Large intestine (tissue), 3 donors: Measurements from ENCODE around the gene CNMD. TPM values are rescaled to one million over a fixed set of nuclear protein-coding genes. Genes with fewer than 3 reads are reported as not detected.
"Not testable (repeated sequence)": the region's sequence is repeated elsewhere in the genome, so short reads cannot be mapped to it uniquely, and the experiment has no call there.

ENCODE experiments used
- DNase-seq, 2 donors: peaks; one replicate each; pipeline versions ENCODE4 v3.0.0 to v3.0.0-alpha.2; 2013
- H3K27ac ChIP-seq: one replicate; pipeline ENCODE4 v1.5.1; 2013; ENCODE audit warnings: low read length
- H3K27me3 ChIP-seq: 2 replicates; pipeline ENCODE4 v1.6.1; 2013; ENCODE audit warnings: low read length; ENCODE audit not compliant: control insufficient read depth, insufficient read depth
- H3K36me3 ChIP-seq: 2 replicates; pipeline ENCODE4 v1.6.1; 2013; ENCODE audit warnings: low read length; ENCODE audit not compliant: control insufficient read depth, insufficient read depth
- H3K4me1 ChIP-seq: one replicate; pipeline ENCODE4 v1.6.1; 2013; ENCODE audit warnings: low read length; ENCODE audit not compliant: control insufficient read depth, insufficient read depth
- H3K4me3 ChIP-seq: one replicate; pipeline ENCODE4 v1.5.1; 2013; ENCODE audit warnings: low read length
- H3K9me3 ChIP-seq: one replicate; pipeline ENCODE4 v1.6.1; 2013; ENCODE audit warnings: mild to moderate bottlenecking, low read depth, low read length, moderate library complexity; ENCODE audit not compliant: control insufficient read depth
- WGBS: methylation state at CpG from one replicate; pipeline ENCODE4 v1.1.5; 2013; ENCODE audit warnings: low lambda C conversion rate; ENCODE audit not compliant: insufficient coverage; 5-methylcytosine and 5-hydroxymethylcytosine counted together
- polyA plus RNA-seq: library from polyadenylated mRNA; unstranded; fragments of 120-200 nt; gene quantifications from one replicate; pipeline ENCODE4 v1.2.1, GENCODE V29; 2013

CNMD gene
- polyA plus RNA-seq, 1 donor = 0.43 TPM

DNA sequence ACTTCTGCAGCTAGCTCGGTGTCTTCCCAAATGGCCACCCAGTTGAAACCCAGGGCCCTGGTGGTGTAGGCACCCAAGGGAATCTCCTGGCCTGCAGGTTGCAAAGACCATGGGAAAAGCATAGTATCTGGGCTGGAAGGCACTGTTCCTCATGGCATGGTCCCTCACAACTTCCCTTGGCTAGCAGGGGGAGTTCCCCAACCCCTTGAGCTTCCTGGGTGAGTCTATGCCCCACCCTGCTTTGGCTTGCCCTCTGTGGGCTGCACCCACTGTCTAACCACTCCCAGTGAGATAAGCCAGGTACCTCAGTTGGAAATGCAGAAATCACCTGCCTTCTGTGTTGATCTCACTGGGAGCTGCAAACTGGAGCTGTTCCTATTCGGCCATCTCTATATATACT, 18.3 kb downstream of the CNMD start:
- H3K27me3 ChIP-seq, H3K36me3 ChIP-seq, DNase-seq, H3K4me1 ChIP-seq, H3K4me3 ChIP-seq, H3K27ac ChIP-seq, H3K9me3 ChIP-seq: not testable (repeated sequence)
- WGBS = no CpG with 5 or more reads among the region's 2 CpGs

DNA sequence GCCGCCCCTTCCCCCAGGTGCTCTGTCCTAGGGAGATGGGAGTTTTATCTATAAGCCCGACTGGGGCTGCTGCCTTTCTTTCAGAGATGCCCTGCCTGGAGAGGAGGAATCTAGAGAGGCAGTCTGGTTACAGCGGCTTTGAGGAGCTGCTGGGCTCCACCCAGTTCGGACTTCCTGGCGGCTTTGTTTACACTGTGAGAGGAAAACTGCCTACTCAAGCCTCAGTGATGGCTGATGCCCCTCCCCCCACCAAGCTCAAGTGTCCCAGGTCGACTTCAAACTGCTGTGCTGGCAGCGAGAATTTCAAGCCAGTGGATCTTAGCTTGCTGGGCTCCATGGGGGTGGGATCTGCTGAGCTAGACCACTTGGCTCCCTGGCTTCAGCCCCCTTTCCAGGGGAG, 18.7 kb downstream of the CNMD start:
- not testable (repeated sequence) for H3K4me1 ChIP-seq, H3K27ac ChIP-seq, H3K36me3 ChIP-seq, H3K9me3 ChIP-seq, H3K27me3 ChIP-seq, H3K4me3 ChIP-seq, DNase-seq
- WGBS = no CpG with 5 or more reads among the region's 7 CpGs

DNA sequence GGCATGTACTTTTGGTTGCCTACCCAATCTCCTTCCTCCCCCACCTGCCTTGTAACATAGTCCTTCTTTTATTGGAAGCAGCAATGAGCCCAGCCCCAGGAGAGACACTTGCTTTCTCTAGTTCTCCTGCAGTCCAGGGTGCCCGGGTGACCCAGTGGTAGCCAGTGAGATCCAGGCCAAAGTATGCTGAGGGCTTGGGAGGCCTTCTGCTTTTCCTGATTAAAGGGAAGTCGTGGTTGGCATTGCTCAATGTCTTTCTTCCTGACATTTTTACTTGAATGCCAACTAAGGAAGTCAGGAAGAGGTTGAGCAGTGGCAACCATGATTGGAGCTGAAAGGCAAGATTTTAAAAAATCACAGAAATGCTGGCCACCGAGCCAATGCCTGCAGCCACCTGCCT, 25.7 kb downstream of the CNMD start:
- Histone ChIP-seq H3K27ac (no peak overlapping the region), H3K4me3 (no peak overlapping the region), H3K4me1 (no peaks in the 10 kb centered on the region), H3K27me3 (peaks cover 4% of the 10 kb centered on the region), H3K9me3 (no peaks in the 10 kb centered on the region), H3K36me3 (no peaks in the 10 kb centered on the region)
- DNase-seq = no peak
- no CpG with 5 or more reads among the region's 3 CpGs for WGBS

DNA sequence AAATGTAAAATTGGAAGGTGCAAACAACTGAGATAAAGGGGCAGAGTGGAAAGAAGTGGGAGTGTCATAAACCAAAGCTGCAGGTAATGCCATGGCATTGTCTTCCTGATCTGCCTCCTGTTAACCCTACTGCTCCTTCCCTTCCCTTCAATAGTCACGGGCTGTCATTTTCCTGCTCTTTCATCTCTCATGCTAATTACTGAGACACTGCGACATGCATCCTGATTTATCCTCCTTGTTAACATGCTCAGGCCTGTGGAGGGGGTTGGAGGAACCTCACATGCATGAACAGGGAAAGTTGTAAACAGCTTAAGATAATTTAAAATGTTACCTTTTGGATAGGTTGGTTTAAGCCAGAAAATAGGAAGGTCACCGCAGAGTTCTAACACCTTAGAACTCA, 27.2 kb downstream of the CNMD start:
- no peaks in the 10 kb centered on the region for H3K4me1 ChIP-seq
- H3K36me3 ChIP-seq = no peaks in the 10 kb centered on the region
- WGBS = 40% methylated on average over 1 of the region's 3 CpGs
- no peak for DNase-seq
- H3K27ac ChIP-seq = no peak overlapping the region
- H3K9me3 ChIP-seq = no peaks in the 10 kb centered on the region
- peaks cover 4% of the 10 kb centered on the region for H3K27me3 ChIP-seq
- no peak overlapping the region for H3K4me3 ChIP-seq

DNA sequence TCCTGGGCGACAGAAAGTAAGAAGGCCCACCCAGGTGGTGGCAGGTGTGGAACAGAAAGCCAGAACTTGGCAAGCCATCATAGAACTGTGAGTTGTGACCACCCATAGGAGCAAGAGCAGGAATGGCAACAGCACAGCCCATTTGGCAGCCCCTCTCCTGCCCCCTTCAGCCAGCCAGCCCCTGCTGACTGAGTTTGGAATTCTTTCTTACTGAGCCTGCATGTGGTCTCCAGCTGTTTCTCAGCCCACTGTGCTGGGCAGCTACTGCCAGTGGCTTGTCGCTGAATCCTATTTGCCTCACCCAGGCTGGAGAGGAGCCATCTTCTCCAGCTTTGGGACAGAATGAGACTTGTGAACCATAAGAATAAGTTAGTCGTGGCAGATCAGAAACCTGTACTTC, 28.3 kb downstream of the CNMD start:
- Histone ChIP-seq H3K4me1 (no peaks in the 10 kb centered on the region), H3K27ac (no peak overlapping the region), H3K36me3 (no peaks in the 10 kb centered on the region), H3K4me3 (no peak overlapping the region), H3K9me3 (no peaks in the 10 kb centered on the region), H3K27me3 (peaks cover 4% of the 10 kb centered on the region)
- no peak for DNase-seq
- WGBS = 80% methylated on average over 1 of the region's 3 CpGs

DNA sequence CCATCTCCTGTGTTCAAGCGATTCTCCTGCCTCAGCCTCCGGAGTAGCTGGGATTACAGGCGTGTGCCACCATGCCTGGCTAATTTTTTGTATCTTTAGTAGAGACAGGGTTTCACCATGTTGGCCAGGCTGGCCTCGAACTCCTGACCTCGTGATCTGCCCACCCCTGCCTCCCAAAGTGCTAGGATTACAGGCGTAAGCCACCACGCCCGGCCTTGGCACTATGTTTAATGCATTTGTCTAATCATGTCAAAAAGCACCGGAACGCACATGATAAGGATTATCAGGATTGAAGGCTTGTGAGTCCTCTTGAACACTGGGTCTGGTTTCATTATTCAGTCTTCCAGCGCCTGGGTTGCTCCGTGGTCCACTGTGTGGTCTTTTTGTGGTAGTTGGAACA, 31.4 kb downstream of the CNMD start:
- WGBS = no CpG with 5 or more reads among the region's 12 CpGs
- not testable (repeated sequence) for H3K9me3 ChIP-seq, H3K4me1 ChIP-seq, H3K27me3 ChIP-seq, H3K36me3 ChIP-seq, H3K27ac ChIP-seq, H3K4me3 ChIP-seq, DNase-seq

DNA sequence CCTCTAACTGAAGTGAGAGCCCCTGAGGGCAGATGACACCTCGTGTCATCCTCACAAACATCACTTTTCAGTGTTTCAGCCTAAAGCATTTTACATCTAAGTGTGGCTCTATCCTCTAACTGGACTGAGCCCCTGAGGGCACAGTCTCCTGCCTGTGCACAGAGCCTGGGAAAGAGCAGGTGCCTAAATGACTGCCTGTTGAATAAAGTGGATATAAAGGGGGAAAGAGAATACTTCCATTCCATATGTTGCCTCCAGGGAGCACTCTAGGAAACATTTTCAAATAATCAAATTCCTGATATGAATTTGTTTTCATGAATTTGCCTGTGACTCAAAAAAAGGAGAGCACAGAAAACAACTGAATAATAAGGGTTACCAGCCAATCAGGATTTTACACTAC, 32.2 kb downstream of the CNMD start:
- DNase-seq = no peak
- H3K9me3 ChIP-seq = no peaks in the 10 kb centered on the region
- H3K27ac ChIP-seq = no peak overlapping the region
- WGBS = no CpG with 5 or more reads among the region's 1 CpG
- no peaks in the 10 kb centered on the region for H3K36me3 ChIP-seq
- H3K4me3 ChIP-seq = no peak overlapping the region
- no peaks in the 10 kb centered on the region for H3K4me1 ChIP-seq
- H3K27me3 ChIP-seq = no peaks in the 10 kb centered on the region

DNA sequence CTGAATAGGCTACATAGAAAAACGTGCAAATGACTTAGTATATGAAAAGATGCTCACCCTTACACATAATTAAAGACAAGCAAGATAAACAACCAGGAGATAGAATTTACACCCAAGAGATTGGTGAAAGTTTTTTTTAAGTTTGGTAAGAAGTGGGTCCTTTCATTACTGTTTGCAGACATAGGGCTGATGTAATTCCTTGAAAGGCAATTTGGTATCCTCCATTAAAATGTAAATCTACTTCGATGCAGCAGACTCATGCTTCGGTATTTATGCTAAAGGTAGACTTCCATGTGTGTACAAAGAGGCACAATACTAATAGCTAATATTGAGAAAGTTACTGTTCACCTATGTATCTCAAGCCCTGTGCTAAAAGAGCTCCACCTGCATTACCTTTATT, 33.5 kb downstream of the CNMD start:
- Histone ChIP-seq H3K36me3 (no peaks in the 10 kb centered on the region), H3K4me3 (no peak overlapping the region), H3K9me3 (no peaks in the 10 kb centered on the region), H3K27me3 (no peaks in the 10 kb centered on the region), H3K4me1 (no peaks in the 10 kb centered on the region), H3K27ac (no peak overlapping the region)
- WGBS = 78% methylated on average over 1 of the region's 3 CpGs
- DNase-seq = no peak

DNA sequence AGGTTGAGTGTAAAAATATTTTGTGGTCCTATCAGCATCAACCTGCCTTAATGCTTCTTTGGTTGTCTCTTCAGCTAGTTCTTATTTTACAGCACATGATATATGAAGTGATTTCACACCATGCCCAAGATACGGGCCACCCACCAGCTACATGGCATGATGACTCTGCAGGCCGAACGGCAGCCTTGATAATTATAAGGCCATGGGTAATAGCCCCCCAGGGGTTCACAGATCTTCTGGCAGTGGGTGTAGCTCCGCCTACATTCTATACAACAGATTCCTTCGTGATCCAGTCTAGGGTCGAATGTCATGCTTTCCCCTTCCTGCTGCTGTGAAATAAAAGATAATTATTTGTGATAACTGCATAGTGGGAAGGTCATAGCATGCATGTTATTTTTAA, 36.1 kb downstream of the CNMD start:
- Histone ChIP-seq H3K27me3 (no peaks in the 10 kb centered on the region), H3K4me3 (no peak overlapping the region), H3K9me3 (no peaks in the 10 kb centered on the region), H3K4me1 (no peaks in the 10 kb centered on the region), H3K27ac (no peak overlapping the region), H3K36me3 (no peaks in the 10 kb centered on the region)
- WGBS = 20% methylated on average over 1 of the region's 6 CpGs
- DNase-seq = no peak

DNA sequence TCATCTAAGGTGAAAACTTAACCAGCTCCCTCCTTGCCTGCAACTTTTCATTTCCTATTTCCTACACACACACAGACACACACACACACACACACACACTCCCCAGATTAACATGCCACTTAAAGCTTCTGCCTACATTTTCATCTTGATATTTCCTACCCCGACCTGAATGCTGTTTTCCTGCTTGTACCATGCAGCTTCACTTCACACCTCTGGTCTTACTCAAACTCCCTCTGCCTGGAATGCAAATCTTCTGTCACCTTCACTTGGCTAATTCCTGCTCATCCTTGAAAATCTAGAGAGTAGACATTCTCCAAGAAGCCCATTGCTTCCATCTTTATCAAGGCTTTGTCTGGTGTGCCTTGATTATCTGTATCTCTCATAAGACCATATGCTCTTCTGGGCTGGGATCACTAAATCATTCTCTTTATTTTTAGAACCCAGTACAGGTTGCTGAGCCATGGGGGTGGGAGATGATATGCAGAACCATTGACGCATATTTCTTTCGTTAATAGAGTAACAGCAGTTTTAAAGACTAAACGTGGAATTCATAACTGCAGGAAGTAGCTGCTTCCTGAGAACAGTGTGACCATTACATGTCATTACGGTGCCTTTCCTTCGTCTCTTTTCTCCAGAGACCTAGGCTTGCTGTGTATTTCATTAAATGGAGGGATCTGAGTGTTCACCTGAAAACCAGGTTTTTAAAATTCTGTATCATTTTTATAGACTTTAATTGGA, 37.7 kb downstream of the CNMD start:
- Histone ChIP-seq H3K27me3 (no peaks in the 10 kb centered on the region), H3K36me3 (no peaks in the 10 kb centered on the region), H3K9me3 (no peaks in the 10 kb centered on the region), H3K4me1 (no peaks in the 10 kb centered on the region), H3K27ac (no peak overlapping the region), H3K4me3 (no peak overlapping the region)
- no peak for DNase-seq
- 87% methylated on average over 3 of the region's 6 CpGs for WGBS

DNA sequence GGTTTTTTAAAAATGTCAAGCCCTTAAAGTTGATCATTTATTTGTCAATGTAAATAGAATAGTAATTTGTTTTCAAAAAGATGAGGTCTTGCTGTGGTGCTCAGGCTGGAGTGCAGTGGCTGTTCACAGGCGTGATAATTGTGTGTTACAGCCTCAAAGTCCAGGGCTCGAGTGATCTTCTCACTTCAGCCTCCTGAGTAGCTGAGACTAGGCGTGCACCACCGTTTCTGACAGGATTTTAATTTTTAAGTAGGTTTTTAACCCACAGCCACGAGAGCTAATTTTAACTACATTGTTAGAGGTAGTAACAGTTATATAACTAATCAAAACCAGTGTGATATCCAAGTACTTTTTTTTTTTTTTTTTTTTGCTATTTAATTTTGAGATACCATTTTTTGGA, 43.1 kb downstream of the CNMD start:
- Histone ChIP-seq H3K36me3 (no peaks in the 10 kb centered on the region), H3K27me3 (no peaks in the 10 kb centered on the region), H3K9me3 (no peaks in the 10 kb centered on the region), H3K27ac (no peak overlapping the region), H3K4me3 (no peak overlapping the region), H3K4me1 (no peaks in the 10 kb centered on the region)
- no peak for DNase-seq
- WGBS = 92% methylated on average over 2 of the region's 5 CpGs
